ENCODE data around the gene GREM2.

DNA sequence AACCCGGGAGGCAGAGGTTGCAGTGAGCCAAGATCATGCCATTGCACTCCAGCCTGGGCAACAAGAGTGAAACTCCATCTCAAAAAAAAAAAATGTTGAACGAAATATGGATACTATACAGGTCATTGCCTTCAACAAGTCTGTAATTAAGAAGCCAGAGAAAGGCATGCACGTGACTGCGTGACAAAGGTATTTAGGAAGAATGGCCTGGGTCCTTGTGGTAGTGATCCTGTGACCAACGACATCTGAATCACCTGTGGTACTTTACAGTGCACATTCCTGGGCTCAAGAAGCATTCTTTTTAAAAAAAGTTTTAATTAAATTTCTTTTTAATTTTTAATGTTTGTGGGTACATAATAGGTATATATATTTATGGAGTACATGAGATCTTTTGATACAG lies 115.0 kb downstream of the GREM2 start:
- TF ChIP-seq, protein P1, sequence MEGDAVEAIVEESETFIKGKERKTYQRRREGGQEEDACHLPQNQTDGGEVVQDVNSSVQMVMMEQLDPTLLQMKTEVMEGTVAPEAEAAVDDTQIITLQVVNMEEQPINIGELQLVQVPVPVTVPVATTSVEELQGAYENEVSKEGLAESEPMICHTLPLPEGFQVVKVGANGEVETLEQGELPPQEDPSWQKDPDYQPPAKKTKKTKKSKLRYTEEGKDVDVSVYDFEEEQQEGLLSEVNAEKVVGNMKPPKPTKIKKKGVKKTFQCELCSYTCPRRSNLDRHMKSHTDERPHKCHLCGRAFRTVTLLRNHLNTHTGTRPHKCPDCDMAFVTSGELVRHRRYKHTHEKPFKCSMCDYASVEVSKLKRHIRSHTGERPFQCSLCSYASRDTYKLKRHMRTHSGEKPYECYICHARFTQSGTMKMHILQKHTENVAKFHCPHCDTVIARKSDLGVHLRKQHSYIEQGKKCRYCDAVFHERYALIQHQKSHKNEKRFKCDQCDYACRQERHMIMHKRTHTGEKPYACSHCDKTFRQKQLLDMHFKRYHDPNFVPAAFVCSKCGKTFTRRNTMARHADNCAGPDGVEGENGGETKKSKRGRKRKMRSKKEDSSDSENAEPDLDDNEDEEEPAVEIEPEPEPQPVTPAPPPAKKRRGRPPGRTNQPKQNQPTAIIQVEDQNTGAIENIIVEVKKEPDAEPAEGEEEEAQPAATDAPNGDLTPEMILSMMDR (conservative IDR thresholded peaks at IDR 0.05), result no peak
- TF ChIP-seq ZFX (IDR thresholded peaks at IDR 0.05), result no peak

Data from C4-2B (cell line).